ENCODE results near the gene TMEM176A.
"Not testable (repeated sequence)": the region's sequence is repeated elsewhere in the genome, so short reads cannot be mapped to it uniquely, and the experiment has no call there.

Gene TMEM176A

GRCh38 chr7:150800581-150801241, at the start of gene TMEM176A:
Gene TMEM176A, plus strand, starts transcription at chr7:150800769. Its CDS starts 782 bp downstream, at chr7:150801551.
- DNase-seq = peak; percentile 47

- DNase-seq = no peak
These were observed 48.9 kb upstream of the TMEM176A start for GRCh38 chr7:150751702-150752101.

- no peak for DNase-seq
These were observed 47.3 kb upstream of the TMEM176A start for GRCh38 chr7:150753239-150753638.

- peak; percentile 50 for DNase-seq
These were observed 46.6 kb upstream of the TMEM176A start for GRCh38 chr7:150753826-150754603.

- no peak for DNase-seq
These were observed 45.6 kb upstream of the TMEM176A start for GRCh38 chr7:150754951-150755350.

GRCh38 chr7:150755473-150756099, 45.0 kb upstream of the TMEM176A start:
- no peak for DNase-seq

- DNase-seq = no peak
These were observed 44.4 kb upstream of the TMEM176A start for GRCh38 chr7:150756166-150756565.

GRCh38 chr7:150756858-150757257, 43.7 kb upstream of the TMEM176A start:
- peak; percentile 24 for DNase-seq

GRCh38 chr7:150759479-150759878, 41.1 kb upstream of the TMEM176A start:
- no peak for DNase-seq

- DNase-seq = no peak
These were observed 34.2 kb upstream of the TMEM176A start for GRCh38 chr7:150766334-150766709.

- DNase-seq = no peak
These were observed 30.8 kb upstream of the TMEM176A start for GRCh38 chr7:150769768-150770167.

- not testable (repeated sequence) for DNase-seq
These were observed 26.4 kb upstream of the TMEM176A start for GRCh38 chr7:150774131-150774530.

- no peak for DNase-seq
These were observed 22.4 kb upstream of the TMEM176A start for GRCh38 chr7:150778014-150778737.

GRCh38 chr7:150778738-150779301, 21.7 kb upstream of the TMEM176A start:
- peak; percentile 93 for DNase-seq

- DNase-seq = no peak
These were observed 20.3 kb upstream of the TMEM176A start for GRCh38 chr7:150780292-150780691.

- DNase-seq = no peak
These were observed 19.5 kb upstream of the TMEM176A start for GRCh38 chr7:150781103-150781502.

GRCh38 chr7:150781961-150782360, 18.6 kb upstream of the TMEM176A start:
- no peak for DNase-seq

- no peak for DNase-seq
These were observed 16.3 kb upstream of the TMEM176A start for GRCh38 chr7:150784120-150784736.

GRCh38 chr7:150784954-150785353, 15.6 kb upstream of the TMEM176A start:
- DNase-seq = no peak

GRCh38 chr7:150787321-150788281, 13.0 kb upstream of the TMEM176A start:
- DNase-seq = peak; percentile 37

All from eye (tissue), 1 donor.